Stimulated activated CD4-positive, alpha-beta T cell treated with anti-CD3 and anti-CD28 coated beads, TNF-alpha, amount 100 ng/mL, for 1 hour (primary cell): ENCODE measurements around the gene IGSF3.

Experiments used
- DNase-seq, 3 donors: peaks; one replicate each; pipeline ENCODE4 v3.0.0-alpha.2; 2020; ENCODE audit warnings: low read depth in 3 of 3, low spot score in 1 of 3

The IGSF3 gene

DNA sequence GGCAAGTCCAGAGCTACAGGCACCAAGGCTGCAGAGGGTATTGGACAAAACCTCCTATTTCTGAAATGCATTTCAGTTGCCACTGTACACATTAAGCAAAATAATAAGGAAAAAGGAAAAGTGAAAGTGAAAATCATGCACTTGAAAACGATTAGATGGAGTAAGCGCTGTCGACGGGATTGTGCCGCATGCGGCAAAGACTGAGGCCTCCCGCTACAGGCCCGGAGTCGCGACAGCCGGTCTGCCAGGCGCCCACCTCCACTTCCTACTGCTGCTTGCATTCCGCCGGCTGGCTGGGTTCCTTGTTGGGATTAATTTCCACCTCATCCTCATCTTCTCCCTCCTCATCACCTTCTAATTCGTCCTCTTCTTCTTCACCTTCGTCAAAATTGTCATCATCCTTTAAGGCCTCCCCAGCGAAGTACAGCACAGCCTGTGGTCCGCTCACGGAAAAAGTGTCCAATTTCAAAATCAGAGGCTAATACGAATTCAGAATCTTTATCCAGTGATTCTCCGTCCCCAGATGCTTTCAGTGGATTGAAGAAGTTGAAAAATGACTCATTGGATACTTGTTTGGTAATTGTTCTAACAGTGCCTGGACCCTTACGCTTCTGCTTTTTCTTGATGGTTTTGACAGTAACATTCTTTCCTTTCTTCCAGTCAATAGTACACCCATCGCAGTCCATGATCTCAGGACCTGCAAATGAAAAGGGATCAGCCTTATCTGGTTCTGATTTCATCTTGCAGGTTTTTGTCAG is 134.7 kb downstream of the IGSF3 start:
- no peak for DNase-seq

- no peak for DNase-seq
Measured at GRCh38 chr1:116531917-116532316, 135.6 kb downstream of the IGSF3 start.

DNA sequence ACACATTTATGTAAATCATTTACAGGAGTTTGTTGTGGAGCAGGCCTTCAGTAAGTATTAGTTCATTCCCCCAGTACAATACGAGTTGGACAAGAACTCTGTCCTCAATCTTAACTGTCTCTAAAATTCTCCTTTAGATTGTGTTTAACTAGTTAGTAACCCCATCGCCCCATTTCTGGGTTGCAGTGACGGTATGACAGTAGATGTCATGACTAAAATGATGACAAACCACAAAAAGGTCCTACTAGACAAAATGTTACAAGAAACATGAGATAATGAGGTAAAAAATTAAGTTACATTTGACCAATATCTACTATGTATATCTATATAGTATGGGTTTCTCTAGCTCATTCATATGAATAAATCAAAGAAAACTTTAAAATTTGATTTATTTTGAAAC is 137.9 kb downstream of the IGSF3 start:
- no peak for DNase-seq

- DNase-seq: no peak
Measured at GRCh38 chr1:116529199-116529631, 138.3 kb downstream of the IGSF3 start.

DNA sequence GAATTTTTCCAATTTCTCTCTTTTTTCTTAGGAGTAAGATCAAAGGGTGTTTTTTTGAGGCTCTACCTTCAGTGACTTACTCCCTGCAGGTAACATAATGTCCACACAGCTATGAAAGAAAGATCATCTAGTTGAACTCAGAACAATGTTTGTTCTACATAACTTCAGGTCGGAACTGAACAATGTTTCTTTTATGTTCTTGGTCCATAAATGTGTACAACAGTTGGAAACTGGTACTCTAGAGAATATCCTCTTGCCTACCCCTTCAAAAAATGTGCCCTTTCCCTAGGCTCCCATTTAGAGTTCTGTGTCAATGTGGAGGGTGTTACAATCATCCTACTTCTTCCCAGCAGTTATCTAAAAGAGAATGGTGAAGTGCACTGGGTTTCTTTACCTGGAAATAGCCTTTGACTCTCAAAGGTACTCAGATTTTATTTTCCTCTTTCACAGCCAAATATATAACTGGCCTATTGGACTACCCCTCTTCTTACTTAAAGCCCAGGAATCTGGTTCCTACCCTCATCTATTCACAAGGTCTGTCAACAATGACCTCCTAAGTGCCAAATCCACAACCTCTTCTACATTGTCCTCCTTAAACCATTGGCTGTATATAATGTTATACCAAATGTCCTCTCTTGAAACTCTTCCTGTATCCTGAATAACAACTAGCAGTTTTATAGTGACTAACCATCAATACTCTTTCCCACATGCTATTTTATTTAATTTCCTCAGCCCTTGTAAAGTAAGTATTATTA is 139.0 kb downstream of the IGSF3 start:
- no peak for DNase-seq

DNA sequence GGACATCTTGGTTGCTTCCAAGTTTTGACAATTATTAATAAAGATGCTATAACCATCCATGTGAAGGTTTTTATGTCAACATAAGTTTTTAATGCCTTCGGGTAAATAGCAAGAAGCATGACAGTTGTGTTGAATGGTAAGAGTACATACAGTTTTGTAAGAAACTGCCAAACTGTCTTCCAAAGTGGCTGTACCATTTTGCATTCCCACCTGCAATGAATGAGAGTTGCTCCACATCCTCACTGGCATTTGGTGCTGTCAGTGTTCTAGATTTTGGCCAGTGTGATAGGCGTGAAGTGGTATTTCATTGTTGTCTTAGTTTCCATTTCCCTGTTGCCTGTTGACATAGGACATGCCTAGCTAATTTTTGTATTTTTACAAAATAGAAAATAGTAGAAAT is 142.1 kb downstream of the IGSF3 start:
- DNase-seq: no peak
